PC-9 (cell line): Measurements from ENCODE around the gene UNC5B.

Experiments used
- EZH2 ChIP-seq: fragments of 200-600 bp; sonication (generic); IDR thresholded peaks from 2 replicates; pipeline ENCODE4 v1.8.0; 2017; ENCODE audit warnings: antibody characterized with exemption, low read depth
- TF ChIP-seq, protein P1 (sequence below): fragments of 200-600 bp; sonication (generic); conservative IDR thresholded peaks from 2 replicates; pipeline ENCODE4 v1.6.1; 2017; ENCODE audit warnings: mixed run types, antibody characterized with exemption, mild to moderate bottlenecking, moderate library complexity

- TF ChIP-seq EZH2, result no peak
- TF ChIP-seq, protein P1, sequence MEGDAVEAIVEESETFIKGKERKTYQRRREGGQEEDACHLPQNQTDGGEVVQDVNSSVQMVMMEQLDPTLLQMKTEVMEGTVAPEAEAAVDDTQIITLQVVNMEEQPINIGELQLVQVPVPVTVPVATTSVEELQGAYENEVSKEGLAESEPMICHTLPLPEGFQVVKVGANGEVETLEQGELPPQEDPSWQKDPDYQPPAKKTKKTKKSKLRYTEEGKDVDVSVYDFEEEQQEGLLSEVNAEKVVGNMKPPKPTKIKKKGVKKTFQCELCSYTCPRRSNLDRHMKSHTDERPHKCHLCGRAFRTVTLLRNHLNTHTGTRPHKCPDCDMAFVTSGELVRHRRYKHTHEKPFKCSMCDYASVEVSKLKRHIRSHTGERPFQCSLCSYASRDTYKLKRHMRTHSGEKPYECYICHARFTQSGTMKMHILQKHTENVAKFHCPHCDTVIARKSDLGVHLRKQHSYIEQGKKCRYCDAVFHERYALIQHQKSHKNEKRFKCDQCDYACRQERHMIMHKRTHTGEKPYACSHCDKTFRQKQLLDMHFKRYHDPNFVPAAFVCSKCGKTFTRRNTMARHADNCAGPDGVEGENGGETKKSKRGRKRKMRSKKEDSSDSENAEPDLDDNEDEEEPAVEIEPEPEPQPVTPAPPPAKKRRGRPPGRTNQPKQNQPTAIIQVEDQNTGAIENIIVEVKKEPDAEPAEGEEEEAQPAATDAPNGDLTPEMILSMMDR, result no peak
Measured at GRCh38 chr10:71333129-71333887, 120.9 kb downstream of the UNC5B start.
